Gastrocnemius medialis (tissue), 4 donors: ENCODE results near the gene CCDC85B. TPM values are rescaled to one million over a fixed set of nuclear protein-coding genes. Genes with fewer than 3 reads are reported as not detected.

Source experiments
- ATAC-seq, 2 donors: fragments of 150-250 bp; one replicate each; pipeline ENCODE4 v1.9.1; 2016
- DNase-seq, 2 donors: peaks; one replicate each; pipeline ENCODE4 v3.0.0-alpha.2; 2019
- H3K27ac ChIP-seq, 4 donors: fragments of 200-600 bp; sonication (generic); 1 replicate in 1 of 4; 2 replicates in 3 of 4; pipeline ENCODE4 v1.5.1; 2016 to 2018; ENCODE audit warnings: mild to moderate bottlenecking in 2 of 4, moderate library complexity in 1 of 4
- H3K27me3 ChIP-seq, 3 donors: fragments of 200-600 bp; sonication (generic) in 2 of 3; 1 replicate in 1 of 3; 2 replicates in 2 of 3; pipeline versions ENCODE4 v1.5.1 to v1.6.0; 2016 to 2019; ENCODE audit warnings: mild to moderate bottlenecking in 1 of 3, moderate library complexity in 1 of 3
- H3K36me3 ChIP-seq, 2 donors: fragments of 200-600 bp; sonication (generic) in 1 of 2; one replicate each; pipeline ENCODE4 v1.5.1; 2017 to 2018
- H3K4me1 ChIP-seq, 2 donors: fragments of 200-600 bp; sonication (generic) in 1 of 2; one replicate each; pipeline ENCODE4 v1.5.1; 2016 to 2017; ENCODE audit warnings: mild to moderate bottlenecking in 2 of 2
- H3K4me3 ChIP-seq, 4 donors: fragments of 200-600 bp; sonication (generic) in 3 of 4; 1 replicate in 1 of 4; 2 replicates in 3 of 4; pipeline ENCODE4 v1.5.1; 2016 to 2019; ENCODE audit warnings: mild to moderate bottlenecking in 2 of 4
- H3K9me3 ChIP-seq, 3 donors: fragments of 200-600 bp; sonication (generic) in 2 of 3; 1 replicate in 1 of 3; 2 replicates in 2 of 3; pipeline ENCODE4 v1.5.1; 2016 to 2019
- CTCF ChIP-seq, 5 experiments: fragments of 450-650 bp in 3 of 5; fragments of 200-600 bp in 2 of 5; sonication (generic) in 2 of 5; IDR thresholded peaks in 4 of 5; conservative IDR thresholded peaks in 1 of 5; 1 replicate in 4 of 5; 2 replicates in 1 of 5; pipeline ENCODE4 v1.5.1; 2016 to 2019; ENCODE audit warnings: antibody characterized with exemption in 5 of 5, mild to moderate bottlenecking in 3 of 5, moderate library complexity in 3 of 5
- POLR2A ChIP-seq, 2 donors: fragments of 450-650 bp; IDR thresholded peaks; one replicate each; pipeline ENCODE4 v1.6.1; 2017; ENCODE audit warnings: antibody characterized with exemption in 2 of 2, mild to moderate bottlenecking in 2 of 2, moderate library complexity in 2 of 2
- in situ Hi-C, 4 donors: fragments of 200-750 bp; cut with MboI; loops; one replicate each; pipeline versions ENCODE4 v1.15.0 to v1.8.0; 2017; ENCODE audit warnings: low sequenced_read_pairs in 4 of 4
- intact Hi-C: fragments of 100-400 bp; cut with DNase I; formaldehyde crosslinking; loops from one replicate; pipeline ENCODE4 v1.15.1; 2023; ENCODE audit warnings: low total_unique reads
- total RNA-seq, 4 donors: library from RNA; depleted of rRNA; stranded (reverse); fragments of >200 nt; gene quantifications; one replicate each; pipeline versions ENCODE4 v1.1.0 to v1.2.3, GENCODE V29; 2016

The CCDC85B gene
- total RNA-seq, 4 donors from 2014 or later: 25.4 to 81.3 (median 42.4) TPM

GRCh38 chr11:65916391-65916790 lies 25.9 kb downstream of the CCDC85B start:
- Histone ChIP-seq H3K4me3 (peak overlapping the region in 2 of 4 donors; percentile 1 to 17), H3K36me3 (peaks cover 0 to 6% of the 10 kb centered on the region in 2 donors), H3K9me3 (no peaks in the 10 kb centered on the region), H3K27ac (peak overlapping the region; percentile 86 to 98 (median 93)), H3K27me3 (peaks cover 0 to 1% (median 0%) of the 10 kb centered on the region in 3 donors), H3K4me1 (peaks cover 51 to 53% of the 10 kb centered on the region in 2 donors)
- in situ Hi-C loops (no loop called here), intact Hi-C loops (loop anchor here (5.0 to 10.0 kb wide), 4 partner anchors 458 to 904 kb away; partner anchors contain the start of genes ARL2, SLC29A2 and SNX15)
- TF ChIP-seq CTCF (IDR thresholded peaks at IDR 0.05 in 4 of 5, conservative IDR thresholded peaks at IDR 0.05 in 1 of 5) (no peak), POLR2A (IDR thresholded peaks at IDR 0.05) (no peak)
- no peak for DNase-seq
- ATAC-seq: no peak

DNA sequence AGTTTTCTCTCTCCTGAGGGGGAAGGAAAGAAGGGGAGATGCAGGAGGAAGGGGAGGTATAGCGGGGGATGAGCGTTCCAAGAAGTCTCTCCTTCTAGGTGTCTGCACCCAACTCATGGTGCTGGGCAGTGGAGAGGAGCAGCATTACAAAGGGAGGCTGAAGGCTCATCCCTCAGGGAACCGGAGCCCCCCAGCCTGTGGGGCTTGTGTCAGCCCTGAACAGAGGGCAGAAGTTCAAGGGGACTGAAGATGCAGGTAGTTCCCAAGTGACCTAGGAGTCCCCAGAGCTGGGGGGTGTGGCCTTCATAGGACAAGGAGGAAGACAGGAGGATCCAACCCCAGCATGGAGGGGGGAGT lies 26.6 kb downstream of the CCDC85B start:
- Histone ChIP-seq H3K4me3 (peak overlapping the region; percentile 65 to 95 (median 82)), H3K27ac (peak overlapping the region; percentile 86 to 98 (median 93)), H3K27me3 (no peaks in the 10 kb centered on the region), H3K9me3 (no peaks in the 10 kb centered on the region), H3K4me1 (peaks cover 47 to 49% of the 10 kb centered on the region in 2 donors), H3K36me3 (peaks cover 0 to 13% of the 10 kb centered on the region in 2 donors)
- intact Hi-C loops (loop anchor here (5.0 to 10.0 kb wide), 4 partner anchors 458 to 905 kb away; partner anchors contain the start of genes ARL2, SLC29A2 and SNX15), in situ Hi-C loops (no loop called here)
- DNase-seq (no peak), ATAC-seq (no peak)
- TF ChIP-seq POLR2A (IDR thresholded peaks at IDR 0.05) (no peak), CTCF (IDR thresholded peaks at IDR 0.05 in 4 of 5, conservative IDR thresholded peaks at IDR 0.05 in 1 of 5) (no peak)

GRCh38 chr11:65917434-65918210 lies 27.1 kb downstream of the CCDC85B start:
- H3K4me3 ChIP-seq: peak overlapping the region; percentile 65 to 95 (median 82)
- H3K27ac ChIP-seq: peak overlapping the region; percentile 86 to 98 (median 93)
- intact Hi-C loops (loop anchor here (2.0 to 10.0 kb wide), 8 partner anchors 71 to 905 kb away; partner anchors contain the start of genes ARL2, BANF1, EIF1AD and RELA), in situ Hi-C loops (no loop called here)
- peak in 1 of 2 donors; percentile 58 for DNase-seq
- no peaks in the 10 kb centered on the region for H3K9me3 ChIP-seq
- peaks cover 47 to 49% of the 10 kb centered on the region in 2 donors for H3K4me1 ChIP-seq
- no peak for TF ChIP-seq POLR2A (IDR thresholded peaks at IDR 0.05)
- TF ChIP-seq CTCF (IDR thresholded peaks at IDR 0.05 in 4 of 5, conservative IDR thresholded peaks at IDR 0.05 in 1 of 5): no peak
- no peaks in the 10 kb centered on the region for H3K27me3 ChIP-seq
- ATAC-seq: no peak
- H3K36me3 ChIP-seq: peaks cover 0 to 18% of the 10 kb centered on the region in 2 donors

DNA sequence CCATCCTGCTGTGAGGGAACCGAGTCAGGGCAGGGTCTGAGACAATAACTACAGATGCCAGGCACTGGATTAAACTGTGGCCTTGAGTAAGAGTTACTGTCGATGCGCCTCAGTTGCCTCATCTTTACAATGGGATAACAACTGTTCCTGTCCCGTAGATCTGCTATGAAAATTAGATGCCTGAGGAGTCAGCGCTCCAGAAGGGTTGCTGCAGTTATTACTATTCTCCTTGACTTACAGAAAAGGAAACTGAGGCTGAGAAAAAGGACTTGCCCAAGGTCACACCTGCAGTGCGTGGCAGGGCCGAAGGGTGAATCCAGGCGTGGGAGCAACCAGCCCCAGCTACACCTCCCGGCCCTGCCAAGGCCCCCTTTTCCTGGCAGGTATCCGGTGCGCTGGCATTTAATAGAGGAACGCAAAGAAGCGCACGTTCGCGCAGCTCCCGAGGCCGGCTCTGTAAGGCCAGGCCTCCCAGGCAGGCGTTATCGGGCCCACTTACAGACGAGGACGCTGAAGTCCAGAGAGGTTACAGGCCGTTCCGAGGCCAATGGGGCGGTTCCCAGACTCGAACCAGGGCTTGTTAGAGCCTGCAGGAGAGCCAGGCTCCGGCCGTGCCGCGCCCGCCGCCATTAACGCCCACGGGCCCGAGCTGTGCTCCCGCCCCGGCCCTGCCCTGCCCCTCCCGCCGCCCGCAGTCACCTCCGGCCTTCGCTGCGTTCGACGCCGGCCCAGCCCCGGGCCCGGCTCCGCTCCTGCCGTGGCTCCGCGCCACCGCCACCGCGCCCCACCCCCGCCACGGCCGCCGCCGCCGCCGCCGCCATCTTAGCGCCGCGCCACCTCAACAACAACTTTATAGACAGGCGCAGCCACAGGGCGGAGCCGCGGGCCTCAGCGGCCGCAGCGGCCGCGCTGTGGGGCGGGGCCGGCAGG lies 28.0 kb downstream of the CCDC85B start, which contains the start of gene C11orf68:
Gene C11orf68 (minus strand): TSS at position 852 of the 930 bp plus-strand sequence. CDS start 31 bp downstream, at position 821.
- Histone ChIP-seq H3K36me3 (peaks cover 0 to 26% of the 10 kb centered on the region in 2 donors), H3K27ac (peak within 1 kb of the TSS; percentile 86 to 98 (median 94)), H3K4me3 (peak within 1 kb of the TSS; percentile 77 to 95 (median 92)), H3K4me1 (peaks cover 47 to 49% of the 10 kb centered on the region in 2 donors), H3K9me3 (no peaks in the 10 kb centered on the region), H3K27me3 (no peaks in the 10 kb centered on the region)
- peak in 1 of 2 donors; percentile 46 for DNase-seq
- intact Hi-C loops: loop anchor here (1.0 to 10.0 kb wide), 12 partner anchors 30 to 906 kb away; partner anchors contain the start of genes ARL2, BANF1, EIF1AD and FIBP
- in situ Hi-C loops: no loop called here
- peak; percentile 57 to 61 for ATAC-seq
- TF ChIP-seq CTCF (IDR thresholded peaks at IDR 0.05 in 4 of 5, conservative IDR thresholded peaks at IDR 0.05 in 1 of 5) (peak in 1 of 5 experiments; percentile 8), POLR2A (IDR thresholded peaks at IDR 0.05) (peak; percentile 74 to 81)
